ENCODE data around the gene ALB.

Gene ALB

DNA sequence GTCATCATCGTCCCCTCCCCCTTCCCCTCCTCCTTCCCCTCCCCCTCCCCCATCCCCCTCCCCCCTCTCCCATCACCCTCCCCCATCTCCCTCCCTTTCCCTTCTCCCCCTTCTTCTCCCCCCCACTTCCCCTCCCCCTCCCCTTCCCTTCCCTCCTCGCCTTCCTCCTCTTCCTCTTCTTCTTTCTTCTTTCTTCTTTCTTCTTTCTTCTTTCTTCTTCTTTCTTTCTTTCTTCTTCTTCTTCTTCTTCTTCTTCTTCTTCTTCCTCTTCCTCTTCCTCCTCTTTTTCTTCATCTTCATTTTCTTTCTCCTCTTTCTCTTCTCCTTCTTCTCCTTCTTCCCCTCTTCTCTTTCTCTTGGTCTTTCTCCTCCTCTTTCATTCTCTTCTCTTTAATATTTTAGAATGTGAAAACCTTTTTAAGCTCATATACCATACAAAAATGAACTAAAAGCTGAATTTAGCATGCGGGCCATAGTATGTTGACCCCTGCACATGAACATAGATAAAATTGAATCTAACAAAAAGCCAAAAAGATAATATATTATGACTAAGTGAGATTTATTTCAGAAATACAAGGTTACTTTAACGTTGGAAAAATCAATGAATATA, 56.9 kb downstream of the ALB start:
- TF ChIP-seq NFRKB (IDR thresholded peaks at IDR 0.05) (no peak), ZNF384 (IDR thresholded peaks at IDR 0.05) (no peak), ARNT (IDR thresholded peaks at IDR 0.05) (no peak), BHLHE40 (IDR thresholded peaks at IDR 0.05; ENCODE audit: borderline replicate concordance) (no peak), LEF1 (IDR thresholded peaks at IDR 0.05; ENCODE audit: borderline replicate concordance) (no peak), TARDBP (IDR thresholded peaks at IDR 0.05) (no peak)
- TF ChIP-seq, protein P1, sequence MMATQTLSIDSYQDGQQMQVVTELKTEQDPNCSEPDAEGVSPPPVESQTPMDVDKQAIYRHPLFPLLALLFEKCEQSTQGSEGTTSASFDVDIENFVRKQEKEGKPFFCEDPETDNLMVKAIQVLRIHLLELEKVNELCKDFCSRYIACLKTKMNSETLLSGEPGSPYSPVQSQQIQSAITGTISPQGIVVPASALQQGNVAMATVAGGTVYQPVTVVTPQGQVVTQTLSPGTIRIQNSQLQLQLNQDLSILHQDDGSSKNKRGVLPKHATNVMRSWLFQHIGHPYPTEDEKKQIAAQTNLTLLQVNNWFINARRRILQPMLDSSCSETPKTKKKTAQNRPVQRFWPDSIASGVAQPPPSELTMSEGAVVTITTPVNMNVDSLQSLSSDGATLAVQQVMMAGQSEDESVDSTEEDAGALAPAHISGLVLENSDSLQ (IDR thresholded peaks at IDR 0.05), result no peak
- ChIA-PET CTCF (no interaction called here), POLR2A (no interaction called here)
- no peak for DNase-seq (ENCODE audit: extremely low spot score)

DNA sequence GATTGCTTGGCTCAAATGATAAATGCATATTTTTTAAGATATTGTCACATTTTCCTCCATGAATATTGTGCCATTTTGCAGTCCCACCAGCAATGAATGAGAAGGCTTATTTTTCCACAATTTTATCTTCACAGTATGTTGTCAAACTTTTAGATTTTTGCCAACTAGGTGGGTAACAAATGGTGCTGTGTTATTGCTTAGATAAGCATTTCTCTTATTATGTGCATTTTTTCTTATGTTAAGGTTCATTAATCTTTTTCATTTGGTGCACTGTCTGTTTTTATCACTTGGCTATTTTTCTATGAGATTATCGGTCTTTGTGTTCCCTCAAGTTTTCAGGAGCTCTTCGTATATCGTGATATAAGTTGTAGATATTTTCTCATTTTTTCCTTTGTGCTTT, 64.1 kb downstream of the ALB start:
- TF ChIP-seq HDGF (IDR thresholded peaks at IDR 0.05; ENCODE audit: borderline replicate concordance) (no peak), ARNT (IDR thresholded peaks at IDR 0.05) (no peak), L3MBTL2 (conservative IDR thresholded peaks at IDR 0.05) (no peak), CTBP1 (IDR thresholded peaks at IDR 0.05; ENCODE audit: borderline replicate concordance) (no peak), TARDBP (IDR thresholded peaks at IDR 0.05) (no peak), FOXK2 (IDR thresholded peaks at IDR 0.05) (no peak)
- CTCF ChIA-PET, result interaction anchor here (0.7 kb wide), 1 partner anchor 105 kb away, joined by 3 read pairs; no protein-coding TSS in a partner anchor
- DNase-seq (ENCODE audit: extremely low spot score), result no peak
- POLR2A ChIA-PET, result interaction anchor here (1.0 kb wide), 1 partner anchor 10 kb away, joined by 3 read pairs; no protein-coding TSS in a partner anchor

DNA sequence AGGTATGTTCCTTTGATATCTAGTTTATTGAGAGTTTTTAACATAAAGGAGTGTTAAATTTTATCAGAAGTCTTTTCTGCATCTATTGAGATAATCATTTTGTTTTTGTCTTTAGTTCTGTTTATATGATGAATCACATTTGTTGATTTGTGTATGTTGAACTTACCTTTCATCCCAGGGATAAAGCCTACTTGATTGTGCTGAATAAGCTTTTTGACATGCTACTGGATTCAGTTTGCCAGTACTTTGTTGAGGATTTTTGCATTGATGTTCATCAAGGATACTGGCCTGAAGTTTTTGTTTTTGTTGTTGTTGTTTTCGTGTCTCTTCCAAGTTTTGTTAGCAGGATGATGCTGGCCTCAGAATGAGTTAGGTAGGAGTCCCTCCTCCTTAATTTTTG, 66.6 kb downstream of the ALB start:
- no peak for TF ChIP-seq FOXA1 (IDR thresholded peaks at IDR 0.05)
- ChIA-PET CTCF (no interaction called here), POLR2A (no interaction called here)
- no peak for DNase-seq (ENCODE audit: extremely low spot score)
